Astrocyte (in vitro differentiated cells and primary cell): ENCODE results near the gene PDE1C.

Source experiments
- CTCF ChIP-seq: IDR thresholded peaks from 2 replicates; pipeline ENCODE4 v1.5.1; 2011; ENCODE audit warnings: low read depth, mild to moderate bottlenecking, inconsistent platforms, low read length, moderate library complexity; ENCODE audit not compliant: insufficient read depth
- EZH2 ChIP-seq: IDR thresholded peaks from 2 replicates; pipeline ENCODE4 v1.6.1; 2012; ENCODE audit warnings: mild to moderate bottlenecking, low read length, inconsistent platforms; ENCODE audit not compliant: insufficient read depth

GRCh38 chr7:31872545-31873370 lies 197.4 kb downstream of the PDE1C start:
- TF ChIP-seq CTCF = no peak
- TF ChIP-seq EZH2 = no peak
